GM21526 (cell line): Measurements from ENCODE around the gene SLC26A11.
"Not testable (repeated sequence)": the region's sequence is repeated elsewhere in the genome, so short reads cannot be mapped to it uniquely, and the experiment has no call there.

ENCODE experiments used
- ATAC-seq: cut with Tn5 transposase; IDR thresholded peaks from one replicate; pipeline ENCODE4 v1.9.1; 2021; ENCODE audit warnings: moderate library complexity; ENCODE audit not compliant: unreplicated experiment, low FRiP score

SLC26A11 gene

GRCh38 chr17:80195671-80196529, 24.3 kb upstream of the SLC26A11 start:
- no peak for ATAC-seq

GRCh38 chr17:80196652-80197051, 23.6 kb upstream of the SLC26A11 start:
- ATAC-seq = no peak

- ATAC-seq = no peak
Measured at GRCh38 chr17:80198144-80198661, 22.0 kb upstream of the SLC26A11 start.

GRCh38 chr17:80199295-80199694, 20.9 kb upstream of the SLC26A11 start:
- not testable (repeated sequence) for ATAC-seq

- no peak for ATAC-seq
Measured at GRCh38 chr17:80201446-80201845, 18.8 kb upstream of the SLC26A11 start.

GRCh38 chr17:80202197-80202596, 18.0 kb upstream of the SLC26A11 start:
- ATAC-seq = no peak

GRCh38 chr17:80203471-80203963, 16.7 kb upstream of the SLC26A11 start:
- no peak for ATAC-seq

GRCh38 chr17:80204626-80205468, 15.4 kb upstream of the SLC26A11 start:
- ATAC-seq = no peak

- no peak for ATAC-seq
Measured at GRCh38 chr17:80205811-80206210, 14.4 kb upstream of the SLC26A11 start.

- no peak for ATAC-seq
Measured at GRCh38 chr17:80208050-80208449, 12.2 kb upstream of the SLC26A11 start.

- no peak for ATAC-seq
Measured at GRCh38 chr17:80209765-80210164, 10.5 kb upstream of the SLC26A11 start.

GRCh38 chr17:80210348-80211108, 9.7 kb upstream of the SLC26A11 start:
- ATAC-seq = no peak

- ATAC-seq = no peak
Measured at GRCh38 chr17:80212109-80212508, 8.1 kb upstream of the SLC26A11 start.

GRCh38 chr17:80212511-80212910, 7.7 kb upstream of the SLC26A11 start:
- ATAC-seq = no peak

GRCh38 chr17:80212962-80213642, 7.1 kb upstream of the SLC26A11 start:
- ATAC-seq = no peak

- ATAC-seq = no peak
Measured at GRCh38 chr17:80213643-80213975, 6.6 kb upstream of the SLC26A11 start.

- ATAC-seq = no peak
Measured at GRCh38 chr17:80214012-80214877, 6.0 kb upstream of the SLC26A11 start.

GRCh38 chr17:80214878-80215210, 5.4 kb upstream of the SLC26A11 start:
- ATAC-seq = no peak
